Activated T-cell treated with anti-CD3 and anti-CD28 coated beads for 24 hours (primary cell): Measurements from ENCODE around the gene ASAP2.

Experiments used
- DNase-seq: peaks from one replicate; pipeline ENCODE4 v3.0.0-alpha.2; 2020; ENCODE audit warnings: low read depth

Gene ASAP2

GRCh38 chr2:9205963-9206948 is at the start of gene ASAP2:
Gene ASAP2, plus strand, starts transcription at chr2:9206812. Its CDS starts 293 bp downstream, at chr2:9207105.
- DNase-seq = no peak

GRCh38 chr2:9158786-9159779 is 47.5 kb upstream of the ASAP2 start:
- no peak for DNase-seq

DNA sequence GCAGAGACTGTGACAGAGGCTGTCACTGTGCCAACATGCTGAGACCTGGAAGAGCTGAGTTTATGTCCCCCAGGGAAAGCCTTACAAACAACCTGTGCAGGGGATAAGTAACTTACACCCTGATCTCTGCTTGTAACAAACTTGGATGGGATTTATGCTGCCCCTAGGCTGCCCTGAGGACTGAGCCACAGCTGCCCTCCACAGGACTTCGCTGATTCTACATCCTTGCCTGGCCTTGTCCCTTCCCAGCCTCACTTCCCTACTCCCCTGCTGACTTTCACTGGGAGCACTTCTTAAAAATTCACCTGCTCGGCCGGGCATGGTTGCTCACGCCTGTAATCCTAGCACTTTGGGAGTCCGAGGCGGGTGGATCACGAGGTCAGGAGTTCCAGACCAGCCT is 45.9 kb upstream of the ASAP2 start:
- DNase-seq = no peak

DNA sequence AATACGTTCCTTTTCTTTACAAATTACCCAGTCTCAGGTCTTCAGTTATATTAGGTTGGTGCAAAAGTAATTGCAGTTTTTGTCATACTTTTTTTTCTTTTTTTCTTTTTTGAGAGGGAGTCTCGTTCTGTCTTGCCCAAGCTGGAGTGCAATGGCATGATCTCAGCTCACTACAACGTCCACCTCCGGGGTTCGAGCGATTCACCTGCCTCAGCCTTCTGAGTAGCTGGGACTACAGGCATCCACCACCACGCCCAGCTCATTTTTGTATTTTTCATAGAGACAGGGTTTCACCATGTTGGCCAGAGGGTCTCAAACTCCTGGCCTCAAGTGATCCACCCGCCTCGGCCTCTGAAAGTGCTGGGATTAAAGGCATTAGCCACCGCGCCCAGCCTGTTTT is 43.8 kb upstream of the ASAP2 start:
- DNase-seq = no peak

DNA sequence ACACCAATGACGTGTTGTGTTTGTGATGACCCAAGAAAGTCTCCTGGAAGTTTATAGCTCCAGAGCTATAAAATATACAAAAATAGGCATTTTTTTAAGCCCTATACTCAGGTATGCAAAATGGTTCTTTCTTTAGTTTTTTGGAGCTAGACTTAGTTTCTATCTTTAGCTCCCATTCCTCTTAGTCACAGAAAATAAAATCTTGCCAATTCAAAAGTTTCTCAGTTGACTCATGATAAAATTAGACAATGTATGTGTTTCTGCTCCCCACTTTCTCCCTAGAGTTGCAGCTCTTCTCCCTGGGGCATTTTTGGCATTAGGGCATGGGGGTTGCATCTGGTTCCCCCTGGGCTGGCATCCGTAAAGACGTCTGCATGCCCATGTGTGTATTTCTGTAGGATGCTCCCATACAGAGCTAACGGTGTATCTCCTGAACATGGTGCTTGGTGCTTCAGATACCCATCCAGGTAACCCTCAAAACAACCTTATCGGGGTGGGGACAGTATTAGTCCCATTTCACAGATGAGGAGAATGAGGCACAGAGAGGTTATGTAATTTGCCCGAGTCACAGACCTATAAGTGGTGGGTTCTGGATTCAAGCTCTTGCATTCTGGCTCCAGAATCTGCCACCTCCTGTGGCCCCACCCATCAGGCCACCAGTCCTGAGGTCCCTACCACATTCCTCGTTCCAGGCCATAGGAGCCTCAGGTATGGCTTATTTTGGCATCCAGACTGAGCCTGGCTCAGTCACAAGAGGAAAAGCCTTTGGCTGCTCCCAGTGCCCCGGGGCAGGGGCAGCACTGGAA is 43.1 kb upstream of the ASAP2 start:
- no peak for DNase-seq

- DNase-seq = no peak
Observed at GRCh38 chr2:9164112-9164608, 42.5 kb upstream of the ASAP2 start.

DNA sequence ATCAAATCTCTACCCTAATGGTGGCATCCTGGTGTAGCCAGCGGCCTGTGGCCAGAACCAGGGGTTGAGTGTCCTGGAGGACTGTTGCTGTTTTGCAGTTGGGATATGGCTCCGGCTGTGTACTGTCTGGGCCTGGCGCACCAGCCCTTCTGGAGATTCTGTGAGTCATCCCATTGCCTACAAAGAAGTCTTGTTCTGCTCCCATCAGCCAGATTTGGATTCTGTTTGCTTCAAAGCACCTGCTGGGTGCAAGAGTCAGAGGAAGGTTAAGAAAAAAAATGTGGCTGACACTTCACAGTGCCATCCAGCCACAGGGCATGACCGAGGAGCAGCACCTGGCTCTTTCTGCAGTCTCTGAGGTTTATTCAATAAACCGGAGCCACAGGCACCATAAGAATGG is 41.0 kb upstream of the ASAP2 start:
- DNase-seq = no peak

DNA sequence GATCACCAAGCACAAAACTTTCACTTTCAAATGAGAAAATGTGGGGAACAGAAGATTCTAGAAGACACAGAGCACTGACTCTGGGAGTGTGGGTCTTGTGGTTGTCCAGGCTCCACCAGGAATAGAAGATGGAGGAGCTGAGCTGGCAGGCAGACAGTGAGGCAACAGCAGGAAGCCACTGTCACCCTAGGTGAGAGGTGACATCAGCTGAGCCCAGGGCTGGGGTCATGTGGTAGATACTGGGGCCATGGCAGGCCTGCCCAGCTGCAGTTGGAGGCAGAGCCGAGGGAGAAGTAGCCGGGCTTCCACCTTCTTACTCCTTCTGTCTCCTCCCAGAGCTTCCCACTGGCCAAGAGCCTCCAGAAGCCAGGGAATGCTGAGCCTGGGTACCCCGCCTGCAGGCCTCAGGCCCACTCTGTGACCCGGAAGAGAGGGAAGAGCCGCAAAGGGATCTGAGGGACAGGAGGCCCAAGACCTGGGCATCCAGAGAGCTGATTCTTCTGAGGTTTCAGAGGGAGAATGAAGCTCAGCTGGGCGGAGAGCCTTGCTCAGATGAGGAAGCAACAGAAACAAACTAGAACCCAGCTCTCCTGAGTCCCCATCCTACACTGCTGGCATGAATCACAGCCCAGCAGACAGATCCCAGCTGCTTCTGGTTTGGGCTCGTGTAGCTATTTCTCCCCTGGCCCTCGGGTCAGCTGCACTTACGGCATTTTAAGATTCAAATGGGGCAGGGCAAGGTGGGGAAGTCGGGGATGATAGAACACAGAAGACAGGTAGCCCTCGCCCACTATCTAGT is 39.8 kb upstream of the ASAP2 start:
- DNase-seq = no peak

DNA sequence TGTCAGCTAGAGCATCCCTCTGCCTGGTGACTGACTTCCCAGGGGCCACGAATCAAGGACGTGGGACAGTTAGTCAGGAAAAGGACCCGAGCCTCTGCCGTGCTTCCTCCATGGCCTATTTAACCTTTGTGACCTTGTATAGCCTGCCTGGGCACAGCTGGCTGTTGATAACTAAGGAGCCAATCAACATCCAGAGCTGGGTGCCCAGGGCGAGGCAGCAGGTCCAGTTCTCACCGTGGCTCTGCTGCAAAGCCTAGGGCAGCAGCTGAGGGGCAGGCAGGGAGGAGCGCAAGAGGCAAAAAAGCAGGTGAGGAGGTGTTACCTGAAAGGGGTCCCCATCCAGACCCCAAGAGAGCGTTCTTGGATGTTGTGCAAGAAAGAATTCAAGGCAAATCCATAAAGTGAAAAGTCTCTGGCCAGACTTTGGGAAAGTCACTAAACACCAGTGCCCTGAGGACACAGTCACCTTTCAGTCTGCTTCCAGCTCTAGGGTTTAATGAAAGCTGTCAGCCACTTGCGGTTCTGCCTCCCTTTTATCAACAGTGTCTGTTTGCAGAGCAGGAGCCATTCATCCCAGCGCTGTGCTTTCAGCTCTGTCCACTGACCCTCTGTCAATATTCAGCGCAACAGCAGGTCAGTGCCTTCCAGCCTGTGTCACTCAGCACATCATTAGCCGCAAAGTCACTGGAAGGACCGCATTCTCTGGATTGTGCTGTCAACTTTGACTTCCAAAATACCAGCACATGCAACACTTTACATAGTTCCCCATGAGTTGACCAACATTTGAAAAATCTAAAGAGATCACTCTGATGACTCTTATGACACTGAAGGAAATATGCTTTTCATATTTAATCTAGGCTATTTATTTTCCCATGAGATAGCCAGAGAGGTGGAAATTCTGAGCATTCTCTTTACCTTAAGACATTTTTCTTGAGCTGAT is 38.6 kb upstream of the ASAP2 start:
- no peak for DNase-seq

- no peak for DNase-seq
Observed at GRCh38 chr2:9168821-9169221, 37.8 kb upstream of the ASAP2 start.

- DNase-seq = no peak
Observed at GRCh38 chr2:9169349-9170107, 37.1 kb upstream of the ASAP2 start.

DNA sequence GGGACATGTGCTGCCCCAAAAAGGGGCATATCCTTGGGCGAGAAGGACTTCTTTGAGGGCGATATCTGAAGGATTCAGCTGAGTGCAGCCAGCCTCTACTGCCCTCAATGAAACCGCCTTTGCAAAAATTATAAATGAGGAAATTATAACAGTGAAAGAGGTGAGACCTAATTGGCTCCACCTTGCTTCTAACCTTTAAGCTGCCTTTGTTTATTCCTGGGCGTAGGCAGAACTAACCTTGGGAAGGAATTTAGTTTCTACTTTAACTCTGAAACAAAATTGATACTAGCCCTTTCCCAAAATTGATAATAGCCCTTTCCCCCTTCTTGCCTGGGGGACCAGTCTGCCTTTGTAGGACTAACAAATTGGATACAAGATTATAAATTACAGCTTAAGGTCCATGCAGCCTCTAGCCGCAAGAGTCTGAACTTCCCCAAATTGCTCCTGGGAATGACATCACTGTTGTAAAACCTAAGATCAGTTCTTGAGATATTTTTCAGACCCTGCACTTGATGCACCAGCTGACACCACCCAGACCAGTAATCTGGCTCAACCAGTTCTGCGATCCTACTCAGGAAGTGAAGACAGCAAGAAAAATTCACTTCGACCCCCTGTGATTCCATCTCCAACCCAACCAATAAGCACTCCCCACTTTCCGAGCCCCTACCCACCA is 36.0 kb upstream of the ASAP2 start:
- DNase-seq = no peak

DNA sequence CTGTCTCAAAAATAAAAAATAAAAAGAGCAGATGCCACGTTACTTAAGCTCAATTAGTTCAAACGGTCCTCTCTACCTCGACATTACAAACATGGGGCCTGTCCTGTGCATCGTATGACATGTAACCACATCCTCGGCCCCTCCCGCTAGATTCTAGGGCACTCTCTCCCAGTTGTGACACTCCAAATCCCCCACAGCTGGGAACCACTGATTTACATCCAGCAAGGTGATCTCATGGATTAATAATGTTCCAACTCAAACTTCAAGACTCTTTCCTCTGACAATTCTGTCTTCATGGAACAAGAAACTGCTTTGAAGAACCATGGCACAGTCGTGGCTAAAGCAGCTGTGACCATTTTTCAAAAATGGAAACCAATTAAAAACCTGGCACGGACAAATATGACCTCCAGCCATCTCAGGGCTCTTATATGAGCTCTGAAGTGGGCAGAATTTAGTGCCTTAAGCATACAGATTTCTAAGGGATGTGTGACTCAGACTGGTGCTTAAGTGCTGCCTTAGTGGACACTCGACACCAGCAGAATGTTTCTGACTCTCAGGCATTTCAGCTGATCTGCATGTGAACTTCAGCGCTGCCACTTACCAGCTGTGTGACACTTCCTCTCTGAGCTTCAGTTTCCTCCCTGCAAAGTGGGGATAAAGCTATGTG is 31.7 kb upstream of the ASAP2 start:
- no peak for DNase-seq

GRCh38 chr2:9178110-9178903 is 28.3 kb upstream of the ASAP2 start:
- DNase-seq = no peak

- DNase-seq = no peak
Observed at GRCh38 chr2:9178904-9179571, 27.6 kb upstream of the ASAP2 start.

- DNase-seq = no peak
Observed at GRCh38 chr2:9179572-9180201, 26.9 kb upstream of the ASAP2 start.
